GM20431 (cell line): ENCODE measurements around the gene UPP2.

Source experiments
- in situ Hi-C: fragments of 300-500 bp; cut with MseI, MboI; formaldehyde crosslinking; loops from one replicate; pipeline ENCODE4 v1.15.0; 2020; ENCODE audit warnings: low sequenced_read_pairs; ENCODE audit not compliant: unreplicated experiment

UPP2 gene

GRCh38 chr2:158134655-158135054 lies 33.0 kb downstream of the UPP2 start:
- in situ Hi-C loops, result no loop called here

GRCh38 chr2:158135096-158135495 lies 33.4 kb downstream of the UPP2 start:
- in situ Hi-C loops, result no loop called here

GRCh38 chr2:158138255-158138654 lies 36.6 kb downstream of the UPP2 start:
- in situ Hi-C loops, result no loop called here

GRCh38 chr2:158140201-158140600 lies 38.5 kb downstream of the UPP2 start:
- in situ Hi-C loops, result no loop called here

- in situ Hi-C loops, result no loop called here
These were observed 40.5 kb downstream of the UPP2 start for GRCh38 chr2:158142165-158142564.

- in situ Hi-C loops, result no loop called here
These were observed 41.1 kb downstream of the UPP2 start for GRCh38 chr2:158142568-158143332.

- in situ Hi-C loops, result no loop called here
These were observed 42.2 kb downstream of the UPP2 start for GRCh38 chr2:158143703-158144360.

- in situ Hi-C loops, result no loop called here
These were observed 43.4 kb downstream of the UPP2 start for GRCh38 chr2:158144914-158145625.

- in situ Hi-C loops, result no loop called here
These were observed 51.8 kb downstream of the UPP2 start for GRCh38 chr2:158153270-158154015.

- in situ Hi-C loops, result no loop called here
These were observed 52.9 kb downstream of the UPP2 start for GRCh38 chr2:158154596-158154995.

GRCh38 chr2:158172719-158173118 lies 71.0 kb downstream of the UPP2 start:
- in situ Hi-C loops, result no loop called here

GRCh38 chr2:158174495-158174894 lies 72.8 kb downstream of the UPP2 start:
- in situ Hi-C loops, result no loop called here

- in situ Hi-C loops, result no loop called here
These were observed 73.3 kb downstream of the UPP2 start for GRCh38 chr2:158174956-158175355.

GRCh38 chr2:158178646-158179045 lies 77.0 kb downstream of the UPP2 start:
- in situ Hi-C loops, result no loop called here

GRCh38 chr2:158179660-158180059 lies 78.0 kb downstream of the UPP2 start:
- in situ Hi-C loops, result no loop called here

- in situ Hi-C loops, result no loop called here
These were observed 79.5 kb downstream of the UPP2 start for GRCh38 chr2:158181171-158181570.

GRCh38 chr2:158182676-158183295 lies 81.1 kb downstream of the UPP2 start:
- in situ Hi-C loops, result no loop called here

GRCh38 chr2:158184001-158184400 lies 82.3 kb downstream of the UPP2 start:
- in situ Hi-C loops, result no loop called here

- in situ Hi-C loops, result no loop called here
These were observed 83.1 kb downstream of the UPP2 start for GRCh38 chr2:158184556-158185343.
